Adrenal gland (tissue), 5 donors: Measurements from ENCODE around the gene TBCEL.

Experiments
- POLR2A ChIP-seq, 2 donors: fragments of 450-650 bp; IDR thresholded peaks; one replicate each; pipeline ENCODE4 v1.6.1; 2017; ENCODE audit warnings: antibody characterized with exemption in 2 of 2, mild to moderate bottlenecking in 2 of 2, moderate library complexity in 1 of 2
- TF ChIP-seq, protein P1 (sequence below), 6 experiments: fragments of 450-650 bp in 4 of 6; fragments of 200-600 bp in 2 of 6; sonication (generic) in 1 of 6; IDR thresholded peaks; 1 replicate in 5 of 6; 2 replicates in 1 of 6; pipeline versions ENCODE4 v1.5.1 to v1.8.0; 2016 to 2021; ENCODE audit warnings: antibody characterized with exemption in 6 of 6, mild to moderate bottlenecking in 2 of 6, moderate library complexity in 1 of 6
- donor health status: DM: no; HTN: no; CAD: no.

DNA sequence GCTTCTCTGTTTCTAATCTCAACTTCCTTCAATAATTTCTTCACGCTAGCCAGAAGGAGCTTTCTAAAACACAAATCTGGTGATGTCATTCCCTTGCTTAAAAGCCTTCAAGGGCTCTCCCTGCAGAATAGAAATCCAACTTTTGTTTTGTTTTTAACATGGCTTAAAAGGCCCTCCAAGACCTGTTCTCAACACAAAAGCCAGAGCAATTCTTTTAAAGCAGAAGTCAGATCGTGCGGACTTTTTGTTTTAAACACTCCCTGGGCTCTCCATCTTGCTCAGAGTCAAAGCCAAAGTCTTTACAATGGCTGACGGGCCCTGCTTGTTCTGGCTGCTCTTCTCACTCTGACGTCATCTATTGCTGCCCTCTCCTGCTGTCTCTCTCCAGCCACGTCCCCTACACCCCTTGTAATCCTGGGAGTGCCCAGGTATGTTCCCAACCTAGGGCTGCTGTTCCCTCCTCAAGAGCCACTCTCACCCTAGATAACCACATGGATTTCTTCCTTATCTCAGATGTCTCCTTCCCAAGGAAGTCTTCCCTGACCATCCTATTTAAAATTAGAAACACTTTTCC lies 99.7 kb downstream of the TBCEL start:
- TF ChIP-seq, protein P1, sequence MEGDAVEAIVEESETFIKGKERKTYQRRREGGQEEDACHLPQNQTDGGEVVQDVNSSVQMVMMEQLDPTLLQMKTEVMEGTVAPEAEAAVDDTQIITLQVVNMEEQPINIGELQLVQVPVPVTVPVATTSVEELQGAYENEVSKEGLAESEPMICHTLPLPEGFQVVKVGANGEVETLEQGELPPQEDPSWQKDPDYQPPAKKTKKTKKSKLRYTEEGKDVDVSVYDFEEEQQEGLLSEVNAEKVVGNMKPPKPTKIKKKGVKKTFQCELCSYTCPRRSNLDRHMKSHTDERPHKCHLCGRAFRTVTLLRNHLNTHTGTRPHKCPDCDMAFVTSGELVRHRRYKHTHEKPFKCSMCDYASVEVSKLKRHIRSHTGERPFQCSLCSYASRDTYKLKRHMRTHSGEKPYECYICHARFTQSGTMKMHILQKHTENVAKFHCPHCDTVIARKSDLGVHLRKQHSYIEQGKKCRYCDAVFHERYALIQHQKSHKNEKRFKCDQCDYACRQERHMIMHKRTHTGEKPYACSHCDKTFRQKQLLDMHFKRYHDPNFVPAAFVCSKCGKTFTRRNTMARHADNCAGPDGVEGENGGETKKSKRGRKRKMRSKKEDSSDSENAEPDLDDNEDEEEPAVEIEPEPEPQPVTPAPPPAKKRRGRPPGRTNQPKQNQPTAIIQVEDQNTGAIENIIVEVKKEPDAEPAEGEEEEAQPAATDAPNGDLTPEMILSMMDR (IDR thresholded peaks at IDR 0.05): no peak
- no peak for TF ChIP-seq POLR2A (IDR thresholded peaks at IDR 0.05)
